ENCODE results near the gene TRABD. TPM values are rescaled to one million over a fixed set of nuclear protein-coding genes. Genes with fewer than 3 reads are reported as not detected.

Gene TRABD
- polyA plus RNA-seq, 1 donor from 2014 or later: 31.8 TPM

- H3K36me3 ChIP-seq (ENCODE audit: insufficient read depth, low read length): no peaks in the 10 kb centered on the region
- no peaks in the 10 kb centered on the region for H3K9me2 ChIP-seq (ENCODE audit: insufficient read depth, low read length)
- H3K9me3 ChIP-seq (ENCODE audit: low read length): no peaks in the 10 kb centered on the region
- no peak overlapping the region for H3K27ac ChIP-seq (ENCODE audit: low read length)
- no peak for TF ChIP-seq SMC3 (conservative IDR thresholded peaks at IDR 0.05; ENCODE audit: poor library complexity)
- TF ChIP-seq MXI1 (conservative IDR thresholded peaks at IDR 0.05; ENCODE audit: poor library complexity, severe bottlenecking): no peak
- TF ChIP-seq POLR2AphosphoS5 (IDR thresholded peaks at IDR 0.05): no peak
- no peak for TF ChIP-seq TAF1 (IDR thresholded peaks at IDR 0.05; ENCODE audit: low read depth)
- TF ChIP-seq RAD21 (conservative IDR thresholded peaks at IDR 0.05): no peak
- TF ChIP-seq CTCF (IDR thresholded peaks at IDR 0.05; ENCODE audit: poor library complexity, severe bottlenecking): no peak
- no peak for TF ChIP-seq EP300 (conservative IDR thresholded peaks at IDR 0.05; ENCODE audit: poor library complexity, severe bottlenecking)
- TF ChIP-seq REST (IDR thresholded peaks at IDR 0.05; ENCODE audit: borderline replicate concordance): no peak
- no peak for TF ChIP-seq EZH2 (IDR thresholded peaks at IDR 0.05; ENCODE audit: borderline replicate concordance, insufficient read depth, low read length, poor library complexity, severe bottlenecking)
- no peaks in the 10 kb centered on the region for H3F3A ChIP-seq (ENCODE audit: insufficient read depth, low read length, poor library complexity, severe bottlenecking)
- H2AFZ ChIP-seq (ENCODE audit: low read depth, low read length): no peak overlapping the region
- H3K9ac ChIP-seq (ENCODE audit: low read length): peak overlapping the region; percentile 34
- H3K4me3 ChIP-seq (ENCODE audit: low read length): peak overlapping the region; percentile 60
- H3K27me3 ChIP-seq (ENCODE audit: insufficient read depth, low read depth, low read length): no peaks in the 10 kb centered on the region
- H4K20me1 ChIP-seq (ENCODE audit: insufficient read depth): no peaks in the 10 kb centered on the region
- H3K4me2 ChIP-seq (ENCODE audit: low read length): no peak overlapping the region
- peaks cover 2% of the 10 kb centered on the region for H3K79me2 ChIP-seq (replicated peaks; ENCODE audit: insufficient read depth, low read length)
These were observed 775 bp upstream of the TRABD start for GRCh38 chr22:50184902-50185374.

GRCh38 chr22:50186181-50186714 lies 535 bp downstream of the TRABD start:
- peak overlapping the region; percentile 91 for H3K4me2 ChIP-seq (ENCODE audit: low read length)
- H4K20me1 ChIP-seq (ENCODE audit: insufficient read depth): no peaks in the 10 kb centered on the region
- peak overlapping the region; percentile 71 for H3K4me3 ChIP-seq (ENCODE audit: low read length)
- TF ChIP-seq EZH2 (IDR thresholded peaks at IDR 0.05; ENCODE audit: borderline replicate concordance, insufficient read depth, low read length, poor library complexity, severe bottlenecking) (no peak), CTCF (IDR thresholded peaks at IDR 0.05; ENCODE audit: poor library complexity, severe bottlenecking) (no peak), TAF1 (IDR thresholded peaks at IDR 0.05; ENCODE audit: low read depth) (no peak), POLR2AphosphoS5 (IDR thresholded peaks at IDR 0.05) (no peak), RAD21 (conservative IDR thresholded peaks at IDR 0.05) (no peak), SMC3 (conservative IDR thresholded peaks at IDR 0.05; ENCODE audit: poor library complexity) (no peak), MXI1 (conservative IDR thresholded peaks at IDR 0.05; ENCODE audit: poor library complexity, severe bottlenecking) (no peak), REST (IDR thresholded peaks at IDR 0.05; ENCODE audit: borderline replicate concordance) (no peak), EP300 (conservative IDR thresholded peaks at IDR 0.05; ENCODE audit: poor library complexity, severe bottlenecking) (no peak)
- H3K9me3 ChIP-seq (ENCODE audit: low read length): no peaks in the 10 kb centered on the region
- H3K27me3 ChIP-seq (ENCODE audit: insufficient read depth, low read depth, low read length): no peaks in the 10 kb centered on the region
- H3K36me3 ChIP-seq (ENCODE audit: insufficient read depth, low read length): no peaks in the 10 kb centered on the region
- H3K9ac ChIP-seq (ENCODE audit: low read length): peak overlapping the region; percentile 62
- H3K9me2 ChIP-seq (ENCODE audit: insufficient read depth, low read length): no peaks in the 10 kb centered on the region
- no peaks in the 10 kb centered on the region for H3F3A ChIP-seq (ENCODE audit: insufficient read depth, low read length, poor library complexity, severe bottlenecking)
- no peak overlapping the region for H3K27ac ChIP-seq (ENCODE audit: low read length)
- no peak overlapping the region for H2AFZ ChIP-seq (ENCODE audit: low read depth, low read length)
- peaks cover 2% of the 10 kb centered on the region for H3K79me2 ChIP-seq (replicated peaks; ENCODE audit: insufficient read depth, low read length)

Data from neural cell (in vitro differentiated cells).